Ishikawa (cell line): ENCODE measurements around the gene XPO5.

Experiments
- CEBPB ChIP-seq: IDR thresholded peaks from 2 replicates; pipeline ENCODE4 v1.6.1; 2012
- RAD21 ChIP-seq: IDR thresholded peaks from 2 replicates; pipeline ENCODE4 v1.6.1; 2012; ENCODE audit warnings: low read depth
- REST ChIP-seq: IDR thresholded peaks from 2 replicates; pipeline ENCODE4 v1.6.1; 2012; ENCODE audit warnings: low read depth, mild to moderate bottlenecking
- TAF1 ChIP-seq: IDR thresholded peaks from 2 replicates; pipeline ENCODE4 v1.6.1; 2012; ENCODE audit warnings: low read depth, mild to moderate bottlenecking
- YY1 ChIP-seq: IDR thresholded peaks from 2 replicates; pipeline ENCODE4 v1.6.1; 2012; ENCODE audit warnings: low read depth
- TF ChIP-seq, protein P1 (sequence below): IDR thresholded peaks from 2 replicates; pipeline ENCODE4 v1.6.1; 2012

- no peak for TF ChIP-seq YY1
- no peak for TF ChIP-seq TAF1
- no peak for TF ChIP-seq CEBPB
- TF ChIP-seq REST, result no peak
- TF ChIP-seq RAD21, result no peak
- TF ChIP-seq, protein P1, sequence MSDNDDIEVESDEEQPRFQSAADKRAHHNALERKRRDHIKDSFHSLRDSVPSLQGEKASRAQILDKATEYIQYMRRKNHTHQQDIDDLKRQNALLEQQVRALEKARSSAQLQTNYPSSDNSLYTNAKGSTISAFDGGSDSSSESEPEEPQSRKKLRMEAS, result no peak
Measured at GRCh38 chr6:43613721-43614395, 38.0 kb upstream of the XPO5 start.
